GM19240 (cell line): ENCODE results near the gene LRRC14B.
A peak's percentile ranks its signal among the peaks of the same experiment; 100 is the strongest.
"Not testable (repeated sequence)": the region's sequence is repeated elsewhere in the genome, so short reads cannot be mapped to it uniquely, and the experiment has no call there.

Source experiments
- DNase-seq: peaks from one replicate; pipeline ENCODE4 v3.0.0; 2011; ENCODE audit warnings: low spot score; ENCODE audit not compliant: insufficient read length

LRRC14B gene

GRCh38 chr5:206406-206805 lies 15.1 kb downstream of the LRRC14B start:
- DNase-seq: no peak

GRCh38 chr5:206927-207536 lies 15.7 kb downstream of the LRRC14B start:
- DNase-seq: no peak

- DNase-seq: no peak
Observed at GRCh38 chr5:207599-207998, 16.3 kb downstream of the LRRC14B start.

- no peak for DNase-seq
Observed at GRCh38 chr5:208449-209114, 17.3 kb downstream of the LRRC14B start.

GRCh38 chr5:213803-214395 lies 22.6 kb downstream of the LRRC14B start:
- no peak for DNase-seq

GRCh38 chr5:215256-215655 lies 24.0 kb downstream of the LRRC14B start:
- DNase-seq: not testable (repeated sequence)

- not testable (repeated sequence) for DNase-seq
Observed at GRCh38 chr5:216076-216475, 24.8 kb downstream of the LRRC14B start.

GRCh38 chr5:217494-218456 lies 26.5 kb downstream of the LRRC14B start, which contains the start of the genes CCDC127 and SDHA:
CCDC127 (minus strand) TSS chr5:218153; CDS start chr5:216849, 1,304 bp downstream.
SDHA (plus strand) TSS chr5:218320; CDS start chr5:218356, 36 bp downstream.
- peak; percentile 89 for DNase-seq

GRCh38 chr5:218457-219291 lies 27.4 kb downstream of the LRRC14B start:
- DNase-seq: no peak

- no peak for DNase-seq
Observed at GRCh38 chr5:219460-219863, 28.2 kb downstream of the LRRC14B start.

GRCh38 chr5:219991-220390 lies 28.7 kb downstream of the LRRC14B start:
- no peak for DNase-seq

- DNase-seq: not testable (repeated sequence)
Observed at GRCh38 chr5:222951-223715, 31.8 kb downstream of the LRRC14B start.

- no peak for DNase-seq
Observed at GRCh38 chr5:223791-224190, 32.5 kb downstream of the LRRC14B start.

GRCh38 chr5:225334-225733 lies 34.0 kb downstream of the LRRC14B start:
- DNase-seq: no peak

- DNase-seq: not testable (repeated sequence)
Observed at GRCh38 chr5:227375-227774, 36.1 kb downstream of the LRRC14B start.

- no peak for DNase-seq
Observed at GRCh38 chr5:228886-229285, 37.6 kb downstream of the LRRC14B start.

GRCh38 chr5:230711-231110 lies 39.4 kb downstream of the LRRC14B start:
- DNase-seq: no peak

GRCh38 chr5:231661-232060 lies 40.4 kb downstream of the LRRC14B start:
- no peak for DNase-seq

- DNase-seq: not testable (repeated sequence)
Observed at GRCh38 chr5:233426-233825, 42.1 kb downstream of the LRRC14B start.

- DNase-seq: no peak
Observed at GRCh38 chr5:234450-234849, 43.2 kb downstream of the LRRC14B start.
